ENCODE data around the gene FOXA3. TPM values are rescaled to one million over a fixed set of nuclear protein-coding genes. Genes with fewer than 3 reads are reported as not detected.

FOXA3 gene
- total and polyA plus RNA-seq, 2 experiments from 2014 or later = 14.6 to 18.6 TPM

DNA sequence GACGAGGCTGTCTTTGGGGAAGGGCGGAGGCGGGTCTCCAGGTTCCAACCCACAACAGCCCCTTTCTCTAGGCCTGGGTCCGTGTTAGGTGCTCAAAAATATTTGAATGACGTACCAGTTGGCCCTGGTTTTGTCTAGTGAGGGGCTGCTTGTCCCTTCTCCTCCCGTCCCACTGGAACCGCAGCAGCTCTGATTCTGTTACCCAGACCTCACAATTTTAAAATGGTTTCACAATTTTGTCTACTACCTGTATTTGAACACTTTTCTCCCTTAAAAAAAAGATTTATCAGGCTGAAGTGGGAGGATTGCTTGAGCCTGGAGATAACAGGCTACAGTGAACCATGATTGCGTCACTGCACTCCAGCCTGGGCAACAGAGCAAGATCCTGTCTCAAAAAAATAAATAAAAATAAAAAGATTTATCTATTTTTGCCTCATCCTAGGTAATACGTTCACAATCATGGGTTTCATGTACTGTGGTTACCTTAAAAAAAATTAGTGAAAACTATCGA lies 23.1 kb downstream of the FOXA3 start:
- 48% methylated on average over 10 of the region's 10 CpGs for WGBS (ENCODE audit: low lambda C conversion rate, missing lambda C conversion rate)
- no peak for DNase-seq (ENCODE audit: low spot score)
- no peaks in the 10 kb centered on the region for H3K9me3 ChIP-seq (ENCODE audit: low read depth)
- H3K36me3 ChIP-seq (replicated peaks; ENCODE audit: insufficient read depth, low read depth) = no peaks in the 10 kb centered on the region
- peak overlapping the region; percentile 68 for H2AFZ ChIP-seq
- peak overlapping the region; percentile 95 for H3K27ac ChIP-seq
- TF ChIP-seq EZH2 (IDR thresholded peaks at IDR 0.05; ENCODE audit: borderline replicate concordance) (no peak), EZH2phosphoT487 (IDR thresholded peaks at IDR 0.05; ENCODE audit: low read depth, severe bottlenecking, unreplicated experiment) (no peak)
- TF ChIP-seq, protein P1, sequence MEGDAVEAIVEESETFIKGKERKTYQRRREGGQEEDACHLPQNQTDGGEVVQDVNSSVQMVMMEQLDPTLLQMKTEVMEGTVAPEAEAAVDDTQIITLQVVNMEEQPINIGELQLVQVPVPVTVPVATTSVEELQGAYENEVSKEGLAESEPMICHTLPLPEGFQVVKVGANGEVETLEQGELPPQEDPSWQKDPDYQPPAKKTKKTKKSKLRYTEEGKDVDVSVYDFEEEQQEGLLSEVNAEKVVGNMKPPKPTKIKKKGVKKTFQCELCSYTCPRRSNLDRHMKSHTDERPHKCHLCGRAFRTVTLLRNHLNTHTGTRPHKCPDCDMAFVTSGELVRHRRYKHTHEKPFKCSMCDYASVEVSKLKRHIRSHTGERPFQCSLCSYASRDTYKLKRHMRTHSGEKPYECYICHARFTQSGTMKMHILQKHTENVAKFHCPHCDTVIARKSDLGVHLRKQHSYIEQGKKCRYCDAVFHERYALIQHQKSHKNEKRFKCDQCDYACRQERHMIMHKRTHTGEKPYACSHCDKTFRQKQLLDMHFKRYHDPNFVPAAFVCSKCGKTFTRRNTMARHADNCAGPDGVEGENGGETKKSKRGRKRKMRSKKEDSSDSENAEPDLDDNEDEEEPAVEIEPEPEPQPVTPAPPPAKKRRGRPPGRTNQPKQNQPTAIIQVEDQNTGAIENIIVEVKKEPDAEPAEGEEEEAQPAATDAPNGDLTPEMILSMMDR (IDR thresholded peaks at IDR 0.05; ENCODE audit: poor library complexity) = no peak
- no peaks in the 10 kb centered on the region for H3K27me3 ChIP-seq
- H3K4me1 ChIP-seq (ENCODE audit: insufficient read depth) = peaks cover 17% of the 10 kb centered on the region
- peaks cover 19% of the 10 kb centered on the region for H4K20me1 ChIP-seq (ENCODE audit: insufficient read depth, poor library complexity, severe bottlenecking)
- H3K79me2 ChIP-seq = peaks cover 22% of the 10 kb centered on the region
- H3K9me2 ChIP-seq (replicated peaks; ENCODE audit: insufficient read depth) = no peaks in the 10 kb centered on the region
- peak overlapping the region; percentile 73 for H3K4me3 ChIP-seq
- H3K4me2 ChIP-seq = peak overlapping the region; percentile 82

GRCh38 chr19:45889210-45889885 lies 25.2 kb downstream of the FOXA3 start:
- WGBS (ENCODE audit: low lambda C conversion rate, missing lambda C conversion rate) = 85% methylated on average over 6 of the region's 6 CpGs

DNA sequence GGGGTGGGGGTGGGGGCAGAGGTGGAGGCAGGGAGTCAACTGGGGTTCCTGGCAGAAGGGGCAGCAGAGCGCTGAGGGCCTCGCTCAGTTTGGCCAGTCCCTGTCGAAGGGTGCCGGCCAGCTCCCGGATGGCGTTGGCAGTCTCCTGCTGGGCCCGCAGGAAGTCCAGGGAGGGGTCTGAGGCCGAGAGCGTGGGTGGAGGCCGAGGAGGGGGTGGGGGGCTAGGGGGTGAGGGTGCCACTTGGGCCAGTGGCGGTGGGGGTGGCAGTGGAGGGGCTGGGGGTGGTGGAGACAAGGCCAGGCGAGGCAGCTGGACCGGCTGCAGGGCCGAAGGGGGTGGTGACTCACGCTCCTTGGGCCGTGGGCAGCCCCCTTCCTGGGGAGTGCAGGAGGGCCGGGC lies 26.8 kb downstream of the FOXA3 start:
- Histone ChIP-seq H3K9me2 (replicated peaks; ENCODE audit: insufficient read depth) (no peaks in the 10 kb centered on the region), H4K20me1 (ENCODE audit: insufficient read depth, poor library complexity, severe bottlenecking) (no peaks in the 10 kb centered on the region), H3K4me3 (no peak overlapping the region), H2AFZ (no peak overlapping the region), H3K36me3 (replicated peaks; ENCODE audit: insufficient read depth, low read depth) (no peaks in the 10 kb centered on the region), H3K9me3 (ENCODE audit: low read depth) (no peaks in the 10 kb centered on the region), H3K79me2 (no peaks in the 10 kb centered on the region), H3K4me2 (no peak overlapping the region), H3K27me3 (no peaks in the 10 kb centered on the region), H3K27ac (no peak overlapping the region), H3K4me1 (ENCODE audit: insufficient read depth) (peaks cover 4% of the 10 kb centered on the region)
- WGBS (ENCODE audit: low lambda C conversion rate, missing lambda C conversion rate) = 100% methylated on average over 2 of the region's 17 CpGs
- no peak for DNase-seq (ENCODE audit: low spot score)
- TF ChIP-seq, protein P1 (IDR thresholded peaks at IDR 0.05; ENCODE audit: poor library complexity) = no peak
- no peak for TF ChIP-seq EZH2 (IDR thresholded peaks at IDR 0.05; ENCODE audit: borderline replicate concordance)

More at GRCh38 chr19:45889210-45889885, 25.2 kb downstream of the FOXA3 start:
- Histone ChIP-seq H3K4me1 (ENCODE audit: insufficient read depth) (peaks cover 8% of the 10 kb centered on the region), H2AFZ (no peak overlapping the region), H3K79me2 (peaks cover 13% of the 10 kb centered on the region), H3K9me2 (replicated peaks; ENCODE audit: insufficient read depth) (no peaks in the 10 kb centered on the region), H3K9me3 (ENCODE audit: low read depth) (no peaks in the 10 kb centered on the region), H3K27me3 (no peaks in the 10 kb centered on the region), H3K27ac (no peak overlapping the region), H4K20me1 (ENCODE audit: insufficient read depth, poor library complexity, severe bottlenecking) (peaks cover 10% of the 10 kb centered on the region), H3K36me3 (replicated peaks; ENCODE audit: insufficient read depth, low read depth) (no peaks in the 10 kb centered on the region), H3K4me2 (no peak overlapping the region), H3K4me3 (no peak overlapping the region)
- no peak for DNase-seq (ENCODE audit: low spot score)
- TF ChIP-seq, protein P1 (IDR thresholded peaks at IDR 0.05; ENCODE audit: poor library complexity) = no peak
- TF ChIP-seq EZH2 (IDR thresholded peaks at IDR 0.05; ENCODE audit: borderline replicate concordance) = no peak
- no peak for TF ChIP-seq EZH2phosphoT487 (IDR thresholded peaks at IDR 0.05; ENCODE audit: low read depth, severe bottlenecking, unreplicated experiment)
